Osteoblast (primary cell): ENCODE measurements around the gene ELF2. TPM values are rescaled to one million over a fixed set of nuclear protein-coding genes. Genes with fewer than 3 reads are reported as not detected.

ENCODE experiments used
- DNase-seq: peaks from one replicate; pipeline ENCODE4 v3.0.0; 2011; ENCODE audit warnings: low spot score, mixed read lengths; ENCODE audit not compliant: insufficient read length; ENCODE audit errors: missing footprints
- H2AFZ ChIP-seq: 2 replicates; pipeline ENCODE4 v1.6.0; 2011; ENCODE audit warnings: mild to moderate bottlenecking, low read length
- H3K27ac ChIP-seq: 2 replicates; pipeline ENCODE4 v1.5.1; 2011; ENCODE audit warnings: mild to moderate bottlenecking, low read depth, low read length, moderate library complexity
- H3K27me3 ChIP-seq: 2 replicates; pipeline ENCODE4 v1.6.0; 2012; ENCODE audit warnings: mild to moderate bottlenecking, control low read depth, inconsistent platforms, low read length, moderate library complexity; ENCODE audit not compliant: insufficient read depth
- H3K36me3 ChIP-seq: 2 replicates; pipeline ENCODE4 v1.5.1; 2011; ENCODE audit warnings: mild to moderate bottlenecking, low read length, control low read depth, moderate library complexity; ENCODE audit not compliant: insufficient read depth
- H3K4me1 ChIP-seq: 2 replicates; pipeline ENCODE4 v1.5.1; 2011; ENCODE audit warnings: mild to moderate bottlenecking, low read length, control low read depth, moderate library complexity; ENCODE audit not compliant: insufficient read depth
- H3K4me2 ChIP-seq: 2 replicates; pipeline ENCODE4 v1.6.0; 2011; ENCODE audit warnings: mild to moderate bottlenecking, low read length; ENCODE audit not compliant: insufficient read depth
- H3K4me3 ChIP-seq: fragments of 200-600 bp; sonication (generic); 3 replicates; pipeline ENCODE4 v1.5.1; 2012; ENCODE audit warnings: mild to moderate bottlenecking, low read length, inconsistent platforms; ENCODE audit not compliant: insufficient read depth
- H3K79me2 ChIP-seq: 2 replicates; pipeline ENCODE4 v1.6.0; 2012; ENCODE audit warnings: mild to moderate bottlenecking, low read length, control low read depth, inconsistent platforms; ENCODE audit not compliant: insufficient read depth
- H3K9me3 ChIP-seq: 2 replicates; pipeline ENCODE4 v1.5.1; 2011; ENCODE audit warnings: low read depth, low read length, control low read depth
- H4K20me1 ChIP-seq: 2 replicates; pipeline ENCODE4 v1.6.0; 2012; ENCODE audit warnings: mild to moderate bottlenecking, low read length, control low read depth; ENCODE audit not compliant: insufficient read depth
- total RNA-seq: library from RNA; depleted of rRNA; stranded (reverse); fragments of >200 nt; gene quantifications from 2 replicates; pipeline ENCODE4 v1.2.3, GENCODE V29; 2012
- TF ChIP-seq, protein P1 (sequence below): IDR thresholded peaks from 2 replicates; pipeline ENCODE4 v1.5.1; 2011; ENCODE audit warnings: mild to moderate bottlenecking, low read depth, low read length, moderate library complexity; ENCODE audit errors: extremely low read depth

ELF2 gene
- total RNA-seq, 1 donor = 52.1 TPM

DNA sequence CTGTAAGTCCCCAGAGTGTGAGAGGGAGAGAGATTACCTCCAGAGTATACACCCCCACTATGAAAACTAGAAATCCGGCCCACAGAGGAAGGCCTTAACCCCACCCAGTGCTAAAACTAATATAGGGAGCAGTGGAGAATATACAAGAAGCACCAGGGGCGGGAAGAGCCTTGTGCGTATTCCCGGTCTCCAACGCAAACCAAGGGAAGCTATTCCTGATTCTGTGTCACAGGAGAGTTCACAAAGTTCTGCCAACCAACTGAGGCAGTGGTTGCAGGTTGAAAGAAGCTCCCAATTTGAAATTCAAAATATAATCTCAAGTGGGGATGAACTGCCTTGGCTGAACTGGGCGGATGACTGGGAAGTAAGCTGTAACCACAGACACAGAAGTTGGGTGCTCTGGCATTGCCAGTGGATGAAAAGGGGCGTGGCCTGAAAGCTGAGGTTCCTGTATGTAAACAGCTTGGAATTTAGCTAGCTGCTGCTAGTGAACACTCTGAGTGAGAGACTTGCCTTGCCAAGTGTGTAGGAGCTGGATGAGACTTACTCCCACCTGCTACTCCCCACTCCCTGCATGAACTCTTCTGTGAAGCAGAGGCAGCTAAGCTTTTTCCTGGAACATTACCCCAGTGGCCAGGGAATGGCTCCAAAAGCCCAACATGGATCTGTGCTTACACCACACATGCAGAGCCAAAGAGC lies 32.7 kb downstream of the ELF2 start:
- H3K27me3 ChIP-seq = no peaks in the 10 kb centered on the region
- DNase-seq = peak; percentile 19
- no peak overlapping the region for H2AFZ ChIP-seq
- peaks cover 26% of the 10 kb centered on the region for H4K20me1 ChIP-seq
- no peaks in the 10 kb centered on the region for H3K36me3 ChIP-seq
- TF ChIP-seq, protein P1, sequence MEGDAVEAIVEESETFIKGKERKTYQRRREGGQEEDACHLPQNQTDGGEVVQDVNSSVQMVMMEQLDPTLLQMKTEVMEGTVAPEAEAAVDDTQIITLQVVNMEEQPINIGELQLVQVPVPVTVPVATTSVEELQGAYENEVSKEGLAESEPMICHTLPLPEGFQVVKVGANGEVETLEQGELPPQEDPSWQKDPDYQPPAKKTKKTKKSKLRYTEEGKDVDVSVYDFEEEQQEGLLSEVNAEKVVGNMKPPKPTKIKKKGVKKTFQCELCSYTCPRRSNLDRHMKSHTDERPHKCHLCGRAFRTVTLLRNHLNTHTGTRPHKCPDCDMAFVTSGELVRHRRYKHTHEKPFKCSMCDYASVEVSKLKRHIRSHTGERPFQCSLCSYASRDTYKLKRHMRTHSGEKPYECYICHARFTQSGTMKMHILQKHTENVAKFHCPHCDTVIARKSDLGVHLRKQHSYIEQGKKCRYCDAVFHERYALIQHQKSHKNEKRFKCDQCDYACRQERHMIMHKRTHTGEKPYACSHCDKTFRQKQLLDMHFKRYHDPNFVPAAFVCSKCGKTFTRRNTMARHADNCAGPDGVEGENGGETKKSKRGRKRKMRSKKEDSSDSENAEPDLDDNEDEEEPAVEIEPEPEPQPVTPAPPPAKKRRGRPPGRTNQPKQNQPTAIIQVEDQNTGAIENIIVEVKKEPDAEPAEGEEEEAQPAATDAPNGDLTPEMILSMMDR = no peak
- H3K27ac ChIP-seq = no peak overlapping the region
- H3K79me2 ChIP-seq = peaks cover 39% of the 10 kb centered on the region
- H3K9me3 ChIP-seq = no peaks in the 10 kb centered on the region
- H3K4me3 ChIP-seq = no peak overlapping the region
- H3K4me2 ChIP-seq = no peak overlapping the region
- H3K4me1 ChIP-seq = peaks cover 9% of the 10 kb centered on the region

DNA sequence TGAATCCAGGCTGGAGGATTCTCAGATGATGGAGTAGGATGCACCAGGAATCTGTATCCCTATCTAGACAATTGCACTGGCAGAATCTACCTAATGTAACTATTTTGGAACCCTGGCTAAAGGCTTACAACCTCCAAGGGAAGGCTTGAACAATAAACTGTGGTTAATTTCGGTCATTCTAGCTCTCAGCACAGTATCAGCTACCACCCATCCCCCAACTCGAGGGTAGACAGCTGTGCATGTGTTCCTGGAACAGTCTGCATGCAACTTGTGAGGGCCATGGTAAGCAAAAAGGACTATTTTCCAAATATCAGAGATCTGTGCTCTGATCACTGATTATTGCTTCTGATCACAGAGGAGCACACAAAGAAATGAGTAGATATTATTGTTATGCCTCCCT lies 34.0 kb downstream of the ELF2 start:
- no peak overlapping the region for H3K4me2 ChIP-seq
- no peak overlapping the region for H3K4me3 ChIP-seq
- H3K4me1 ChIP-seq = peaks cover 9% of the 10 kb centered on the region
- H3K9me3 ChIP-seq = no peaks in the 10 kb centered on the region
- no peaks in the 10 kb centered on the region for H3K27me3 ChIP-seq
- no peak overlapping the region for H3K27ac ChIP-seq
- DNase-seq = no peak
- no peak overlapping the region for H2AFZ ChIP-seq
- TF ChIP-seq, protein P1 = no peak
- H4K20me1 ChIP-seq = peaks cover 26% of the 10 kb centered on the region
- H3K36me3 ChIP-seq = no peaks in the 10 kb centered on the region
- peaks cover 39% of the 10 kb centered on the region for H3K79me2 ChIP-seq

DNA sequence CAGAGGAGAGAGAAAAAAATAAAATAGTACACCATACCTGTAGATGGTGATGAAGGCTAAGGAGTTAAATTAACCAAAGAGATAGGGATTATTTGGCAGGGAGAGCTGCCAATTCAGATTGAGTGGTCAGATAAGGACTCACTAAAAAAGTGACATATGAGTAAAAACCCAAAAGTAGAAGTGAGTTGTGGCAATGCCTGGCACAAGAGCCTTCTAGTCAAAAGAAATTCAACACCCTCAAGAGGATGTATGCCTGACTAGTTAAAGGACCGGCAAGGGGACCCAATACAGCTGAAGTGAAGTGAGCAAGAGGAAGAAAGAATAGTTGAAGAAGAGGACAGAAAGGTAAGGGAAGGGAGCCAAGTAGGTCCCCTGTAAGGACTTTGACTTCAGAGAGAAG lies 34.9 kb downstream of the ELF2 start:
- Histone ChIP-seq H3K79me2 (peaks cover 37% of the 10 kb centered on the region), H3K9me3 (no peaks in the 10 kb centered on the region), H3K4me3 (no peak overlapping the region), H3K4me1 (peaks cover 9% of the 10 kb centered on the region), H4K20me1 (peaks cover 26% of the 10 kb centered on the region), H3K27me3 (no peaks in the 10 kb centered on the region), H3K36me3 (no peaks in the 10 kb centered on the region), H3K27ac (no peak overlapping the region), H2AFZ (no peak overlapping the region), H3K4me2 (no peak overlapping the region)
- DNase-seq = no peak
- TF ChIP-seq, protein P1 = no peak

DNA sequence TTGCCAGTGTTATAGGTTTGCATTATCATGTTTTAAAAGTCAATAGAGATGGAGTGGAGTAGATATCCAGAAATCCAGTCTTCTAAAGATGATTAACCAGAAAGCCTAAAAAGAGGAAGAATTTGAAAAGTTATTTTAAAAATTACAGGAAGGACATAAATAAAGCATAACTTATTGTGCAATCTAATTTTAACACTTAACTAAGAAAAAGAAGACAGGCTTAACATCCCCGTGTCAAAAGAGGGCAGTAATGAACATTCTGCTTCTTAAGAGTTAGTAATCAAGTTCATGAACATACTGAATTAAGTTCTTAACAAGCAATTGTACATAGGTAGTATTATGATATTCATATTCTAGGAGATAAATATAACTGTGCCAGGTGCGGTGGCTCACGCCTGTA lies 39.3 kb downstream of the ELF2 start:
- no peak for DNase-seq
- H3K4me3 ChIP-seq = no peak overlapping the region

More for the DNA sequence above, 39.3 kb downstream of the ELF2 start:
- peaks cover 9% of the 10 kb centered on the region for H3K79me2 ChIP-seq
- no peaks in the 10 kb centered on the region for H3K27me3 ChIP-seq
- TF ChIP-seq, protein P1 = no peak
- H3K27ac ChIP-seq = no peak overlapping the region
- no peak overlapping the region for H2AFZ ChIP-seq
- no peaks in the 10 kb centered on the region for H3K4me1 ChIP-seq
- no peaks in the 10 kb centered on the region for H3K36me3 ChIP-seq
- H3K4me2 ChIP-seq = no peak overlapping the region
- H3K9me3 ChIP-seq = no peaks in the 10 kb centered on the region
- H4K20me1 ChIP-seq = peaks cover 2% of the 10 kb centered on the region
